Measurements from ENCODE around the gene ADD3.
"Not testable (repeated sequence)": the region's sequence is repeated elsewhere in the genome, so short reads cannot be mapped to it uniquely, and the experiment has no call there.

ADD3 gene

GRCh38 chr10:110113670-110114337 is 106.0 kb downstream of the ADD3 start:
- DNase-seq = no peak

GRCh38 chr10:110114668-110115067 is 106.9 kb downstream of the ADD3 start:
- not testable (repeated sequence) for DNase-seq

GRCh38 chr10:110115784-110116520 is 108.2 kb downstream of the ADD3 start:
- DNase-seq = no peak

- no peak for DNase-seq
These were observed 111.3 kb downstream of the ADD3 start for GRCh38 chr10:110118891-110119621.

GRCh38 chr10:110123594-110123993 is 115.8 kb downstream of the ADD3 start:
- DNase-seq = no peak

GRCh38 chr10:110129490-110129889 is 121.7 kb downstream of the ADD3 start:
- no peak for DNase-seq

- DNase-seq = no peak
These were observed 127.1 kb downstream of the ADD3 start for GRCh38 chr10:110134917-110135316.

- DNase-seq = not testable (repeated sequence)
These were observed 128.1 kb downstream of the ADD3 start for GRCh38 chr10:110135836-110136235.

GRCh38 chr10:110137142-110137545 is 129.4 kb downstream of the ADD3 start:
- DNase-seq = no peak

GRCh38 chr10:110138197-110138812 is 130.5 kb downstream of the ADD3 start:
- DNase-seq = no peak

- no peak for DNase-seq
These were observed 133.4 kb downstream of the ADD3 start for GRCh38 chr10:110141185-110141584.

- no peak for DNase-seq
These were observed 134.3 kb downstream of the ADD3 start for GRCh38 chr10:110141871-110142635.

- DNase-seq = no peak
These were observed 135.2 kb downstream of the ADD3 start for GRCh38 chr10:110142965-110143364.

GRCh38 chr10:110144507-110144906 is 136.7 kb downstream of the ADD3 start:
- no peak for DNase-seq

GRCh38 chr10:110147961-110148360 is 140.2 kb downstream of the ADD3 start:
- DNase-seq = no peak

- DNase-seq = no peak
These were observed 141.5 kb downstream of the ADD3 start for GRCh38 chr10:110149259-110149658.

- no peak for DNase-seq
These were observed 142.3 kb downstream of the ADD3 start for GRCh38 chr10:110150046-110150445.

GRCh38 chr10:110150981-110151380 is 143.2 kb downstream of the ADD3 start:
- DNase-seq = no peak

- DNase-seq = no peak
These were observed 143.7 kb downstream of the ADD3 start for GRCh38 chr10:110151467-110151866.

GRCh38 chr10:110151971-110152370 is 144.2 kb downstream of the ADD3 start:
- no peak for DNase-seq

GRCh38 chr10:110153396-110153795 is 145.6 kb downstream of the ADD3 start:
- no peak for DNase-seq

- DNase-seq = no peak
These were observed 148.3 kb downstream of the ADD3 start for GRCh38 chr10:110156046-110156445.

Measured in stimulated activated CD4-positive, alpha-beta T cell treated with anti-CD3 and anti-CD28 coated beads, Interleukin-2, amount 100 ng/mL, for 48 hours (primary cell).